HEK293 (cell line): ENCODE data around the gene OR1I1.

Experiments used
- CTCF ChIA-PET: fragments of 350-600 bp; formaldehyde crosslinking; extraction: SDS; loops from one replicate; lab custom pipeline; 2021; ENCODE audit warnings: antibody characterized with exemption; lab: Yijun Ruan, JAX
- POLR2A ChIA-PET: fragments of 300-600 bp; formaldehyde crosslinking; extraction: SDS; loops from one replicate; lab custom pipeline; 2020; ENCODE audit warnings: antibody characterized with exemption, inconsistent platforms; lab: Yijun Ruan, JAX
- H3K27ac ChIP-seq: fragments of 200-500 bp; sonication (Bioruptor generic); 2 replicates; pipeline ENCODE4 v1.5.1; 2014; ENCODE audit warnings: low read depth, low read length, control low read depth, inconsistent platforms; ENCODE audit errors: extremely low read depth
- H3K36me3 ChIP-seq, 2 experiments: fragments of 200-500 bp in 1 of 2; sonication (Bioruptor generic) in 1 of 2; 1 replicate in 1 of 2; 2 replicates in 1 of 2; pipeline ENCODE4 v1.5.1; 2014 to 2017; ENCODE audit warnings: inconsistent platforms in 2 of 2, low read length in 2 of 2; ENCODE audit not compliant: control insufficient read depth in 2 of 2, insufficient read depth in 1 of 2
- H3K4me1 ChIP-seq: fragments of 200-500 bp; sonication (Bioruptor generic); 2 replicates; pipeline ENCODE4 v1.5.1; 2014; ENCODE audit warnings: mild to moderate bottlenecking, low read length, inconsistent platforms; ENCODE audit not compliant: control insufficient read depth, insufficient read depth
- H3K4me3 ChIP-seq: 2 replicates; pipeline ENCODE4 v1.5.1; 2011; ENCODE audit warnings: low read depth, mild to moderate bottlenecking, control low read depth, low read length, moderate library complexity
- H3K9me3 ChIP-seq: fragments of 200-500 bp; sonication (Bioruptor generic); 2 replicates; pipeline ENCODE4 v1.5.1; 2014; ENCODE audit warnings: low read depth, low read length, inconsistent platforms; ENCODE audit not compliant: control insufficient read depth, insufficient read depth
- KLF7 ChIP-seq: fragments of 450-650 bp; formaldehyde crosslinking; IDR thresholded peaks from 2 replicates; pipeline ENCODE4 v1.5.1; 2016; ENCODE audit warnings: missing biosample characterization, missing genetic modification characterization, borderline replicate concordance
- ZBTB7A ChIP-seq: fragments of 450-650 bp; formaldehyde crosslinking; IDR thresholded peaks from 2 replicates; pipeline ENCODE4 v1.5.1; 2016; ENCODE audit warnings: low read depth, missing biosample characterization, missing genetic modification characterization
- ZFP69B ChIP-seq: fragments of 450-650 bp; formaldehyde crosslinking; IDR thresholded peaks from 2 replicates; pipeline ENCODE4 v1.5.1; 2016; ENCODE audit warnings: missing biosample characterization, missing genetic modification characterization
- ZNF239 ChIP-seq: fragments of 450-650 bp; formaldehyde crosslinking; IDR thresholded peaks from 2 replicates; pipeline ENCODE4 v1.5.1; 2016; ENCODE audit warnings: missing biosample characterization, missing genetic modification characterization
- ZNF529 ChIP-seq: fragments of 450-650 bp; formaldehyde crosslinking; IDR thresholded peaks from 2 replicates; pipeline ENCODE4 v1.5.1; 2017; ENCODE audit warnings: missing genetic modification characterization, missing biosample characterization; ENCODE audit not compliant: insufficient replicate concordance
- ZNF785 ChIP-seq: fragments of 450-650 bp; formaldehyde crosslinking; IDR thresholded peaks from 2 replicates; pipeline ENCODE4 v1.5.1; 2016; ENCODE audit warnings: missing biosample characterization, missing genetic modification characterization
- TF ChIP-seq, protein P1 (sequence below): IDR thresholded peaks from 2 replicates; pipeline ENCODE4 v1.6.1; 2011; ENCODE audit warnings: mild to moderate bottlenecking, low read depth, low read length, borderline replicate concordance
- TF ChIP-seq, protein P2 (sequence below): fragments of 450-650 bp; formaldehyde crosslinking; IDR thresholded peaks from 2 replicates; pipeline ENCODE4 v1.5.1; 2017; ENCODE audit warnings: missing biosample characterization, missing genetic modification characterization

OR1I1 gene

DNA sequence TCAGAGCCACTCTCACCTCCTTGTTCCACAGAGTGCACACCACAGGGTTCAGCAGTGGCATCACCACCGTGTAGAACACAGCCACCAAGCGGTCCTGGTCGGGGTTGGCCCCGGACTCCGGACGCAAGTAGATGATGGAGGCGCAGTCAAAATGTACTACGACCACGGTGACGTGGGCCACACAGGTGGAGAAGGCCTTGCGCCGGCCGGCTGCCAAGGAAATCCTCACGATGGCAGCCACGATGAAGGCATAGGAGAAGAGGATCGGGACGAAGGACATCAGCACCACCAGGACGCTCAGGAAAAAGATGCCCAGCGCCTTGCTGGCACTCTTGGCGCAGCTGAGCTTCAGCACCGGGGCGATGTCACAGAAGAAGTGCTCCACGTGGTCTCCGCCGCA lies 59.1 kb downstream of the OR1I1 start (continued):
- TF ChIP-seq ZFP69B (tag by site-specific recombination), result no peak
- TF ChIP-seq ZNF239, result no peak

DNA sequence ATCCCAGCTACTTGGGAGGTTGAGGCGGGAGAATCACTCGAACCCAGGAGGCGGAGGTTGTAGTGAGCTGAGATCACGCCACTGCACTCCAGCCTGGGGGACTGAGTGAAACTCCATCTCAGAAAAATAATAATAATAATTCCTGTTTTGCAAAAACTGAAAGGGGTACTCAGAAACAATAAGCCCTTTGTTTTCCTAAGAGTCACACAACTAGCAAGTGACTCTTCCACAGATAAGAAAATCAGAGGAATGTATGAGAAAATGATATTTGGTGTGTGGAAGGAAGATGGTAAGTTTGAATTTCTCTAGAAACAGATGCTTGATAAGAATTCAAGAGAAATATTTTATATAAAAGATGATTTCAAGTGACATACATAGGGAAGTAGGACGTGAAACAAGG lies 60.3 kb downstream of the OR1I1 start:
- Histone ChIP-seq H3K4me1 (no peaks in the 10 kb centered on the region), H3K36me3 (no peaks in the 10 kb centered on the region), H3K27ac (no peak overlapping the region), H3K4me3 (no peak overlapping the region), H3K9me3 (no peaks in the 10 kb centered on the region; the same call in 1 of the 2 replicates)
- TF ChIP-seq ZBTB7A (tag by site-specific recombination) (no peak), ZNF785 (no peak), KLF7 (tag by site-specific recombination) (no peak), ZNF529 (tag by site-specific recombination) (no peak)
- TF ChIP-seq, protein P1, sequence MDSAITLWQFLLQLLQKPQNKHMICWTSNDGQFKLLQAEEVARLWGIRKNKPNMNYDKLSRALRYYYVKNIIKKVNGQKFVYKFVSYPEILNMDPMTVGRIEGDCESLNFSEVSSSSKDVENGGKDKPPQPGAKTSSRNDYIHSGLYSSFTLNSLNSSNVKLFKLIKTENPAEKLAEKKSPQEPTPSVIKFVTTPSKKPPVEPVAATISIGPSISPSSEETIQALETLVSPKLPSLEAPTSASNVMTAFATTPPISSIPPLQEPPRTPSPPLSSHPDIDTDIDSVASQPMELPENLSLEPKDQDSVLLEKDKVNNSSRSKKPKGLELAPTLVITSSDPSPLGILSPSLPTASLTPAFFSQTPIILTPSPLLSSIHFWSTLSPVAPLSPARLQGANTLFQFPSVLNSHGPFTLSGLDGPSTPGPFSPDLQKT, result no peak
- TF ChIP-seq, protein P2, sequence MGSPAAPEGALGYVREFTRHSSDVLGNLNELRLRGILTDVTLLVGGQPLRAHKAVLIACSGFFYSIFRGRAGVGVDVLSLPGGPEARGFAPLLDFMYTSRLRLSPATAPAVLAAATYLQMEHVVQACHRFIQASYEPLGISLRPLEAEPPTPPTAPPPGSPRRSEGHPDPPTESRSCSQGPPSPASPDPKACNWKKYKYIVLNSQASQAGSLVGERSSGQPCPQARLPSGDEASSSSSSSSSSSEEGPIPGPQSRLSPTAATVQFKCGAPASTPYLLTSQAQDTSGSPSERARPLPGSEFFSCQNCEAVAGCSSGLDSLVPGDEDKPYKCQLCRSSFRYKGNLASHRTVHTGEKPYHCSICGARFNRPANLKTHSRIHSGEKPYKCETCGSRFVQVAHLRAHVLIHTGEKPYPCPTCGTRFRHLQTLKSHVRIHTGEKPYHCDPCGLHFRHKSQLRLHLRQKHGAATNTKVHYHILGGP (tag by site-specific recombination), result no peak
- ChIA-PET POLR2A (no interaction called here), CTCF (no interaction called here)
